Smooth muscle cell (in vitro differentiated cells): Measurements from ENCODE around the gene CEP112. TPM values are rescaled to one million over a fixed set of nuclear protein-coding genes. Genes with fewer than 3 reads are reported as not detected.

ENCODE experiments used
- DNase-seq: peaks from one replicate; lab custom pipeline; 2025; ENCODE audit not compliant: unreplicated experiment; lab: John Stamatoyannopoulos, UW
- H2AFZ ChIP-seq: fragments of 200-600 bp; sonication (generic); 2 replicates; pipeline ENCODE4 v1.6.0; 2016; ENCODE audit warnings: antibody characterized with exemption, low read depth, mild to moderate bottlenecking
- H3F3A ChIP-seq: fragments of 200-600 bp; sonication (generic); 2 replicates; pipeline ENCODE4 v1.6.0; 2017; ENCODE audit warnings: antibody characterized with exemption, low read depth
- H3K27ac ChIP-seq: fragments of 200-600 bp; sonication (generic); 2 replicates; pipeline ENCODE4 v1.5.1; 2016; ENCODE audit warnings: low read depth, mild to moderate bottlenecking
- H3K27me3 ChIP-seq: fragments of 200-600 bp; sonication (generic); 2 replicates; pipeline ENCODE4 v1.6.1; 2016; ENCODE audit warnings: low read depth, mild to moderate bottlenecking
- H3K36me3 ChIP-seq: fragments of 200-600 bp; sonication (generic); 2 replicates; pipeline ENCODE4 v1.5.1; 2016; ENCODE audit warnings: low read depth
- H3K4me1 ChIP-seq: fragments of 200-600 bp; sonication (generic); 2 replicates; pipeline ENCODE4 v1.5.1; 2016; ENCODE audit warnings: low read depth
- H3K4me2 ChIP-seq: fragments of 200-600 bp; sonication (generic); 2 replicates; pipeline ENCODE4 v1.6.0; 2016; ENCODE audit warnings: mild to moderate bottlenecking
- H3K4me3 ChIP-seq: fragments of 200-600 bp; sonication (generic); 2 replicates; pipeline ENCODE4 v1.5.1; 2016; ENCODE audit warnings: mild to moderate bottlenecking
- H3K79me2 ChIP-seq: fragments of 200-600 bp; sonication (generic); 2 replicates; pipeline ENCODE4 v1.6.0; 2016; ENCODE audit warnings: low read depth, mild to moderate bottlenecking
- H3K9ac ChIP-seq: fragments of 200-600 bp; sonication (generic); 2 replicates; pipeline ENCODE4 v1.6.0; 2016; ENCODE audit warnings: low read depth
- H3K9me3 ChIP-seq: fragments of 200-600 bp; sonication (generic); replicated peaks from 2 replicates; pipeline ENCODE4 v1.5.1; 2016; ENCODE audit warnings: low read depth
- H4K20me1 ChIP-seq: fragments of 200-600 bp; sonication (generic); 2 replicates; pipeline ENCODE4 v1.6.0; 2016; ENCODE audit warnings: low read depth
- WGBS: methylation state at CpG from one replicate; pipeline ENCODE4 v1.1.7; 2016; ENCODE audit warnings: low lambda C conversion rate; 5-methylcytosine and 5-hydroxymethylcytosine counted together
- polyA plus RNA-seq: library from polyadenylated mRNA; unstranded; fragments of >200 nt; fragmentation: Nextera tagmentation; extraction: Ambion mirVana; gene quantifications from 2 replicates; pipeline ENCODE4 v1.2.1, GENCODE V29; 2016
- total RNA-seq: library from RNA; depleted of rRNA; stranded (reverse); fragments of >200 nt; gene quantifications from 2 replicates; pipeline ENCODE4 v1.2.3, GENCODE V29; 2014
- TF ChIP-seq, protein P1 (sequence below): fragments of 200-600 bp; sonication (generic); IDR thresholded peaks from 2 replicates; pipeline ENCODE4 v1.5.1; 2017; ENCODE audit warnings: borderline replicate concordance, mild to moderate bottlenecking, antibody characterized with exemption; ENCODE audit not compliant: insufficient read depth, poor library complexity, severe bottlenecking

Gene CEP112
- total and polyA plus RNA-seq, 2 experiments from 2014 or later, result 8.3 to 9.9 TPM

DNA sequence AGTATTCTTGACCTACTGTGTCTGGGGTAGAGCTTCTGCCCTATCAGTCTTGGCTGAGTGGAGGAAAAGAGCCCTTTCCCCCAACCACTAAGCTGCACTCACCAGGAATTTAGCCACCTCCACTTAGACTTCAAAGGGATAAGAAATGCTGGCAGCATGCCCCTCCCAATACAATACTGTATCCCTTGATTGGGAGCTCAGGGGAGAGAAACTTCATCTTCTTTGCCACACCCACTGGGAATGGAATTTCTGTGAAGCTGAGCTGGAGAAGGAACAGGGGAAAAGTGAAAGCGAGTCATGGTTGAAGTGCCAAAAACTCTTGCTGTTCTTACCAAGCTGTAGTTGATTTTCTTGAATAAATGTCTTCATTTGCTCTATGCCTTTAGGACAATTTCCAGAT is 68.8 kb downstream of the CEP112 start:
- Histone ChIP-seq H3K36me3 (peaks cover 5% of the 10 kb centered on the region), H3K4me1 (no peaks in the 10 kb centered on the region), H3K9ac (no peak overlapping the region), H3K79me2 (no peaks in the 10 kb centered on the region), H3K4me2 (no peak overlapping the region), H2AFZ (no peak overlapping the region), H4K20me1 (no peaks in the 10 kb centered on the region), H3K27me3 (no peaks in the 10 kb centered on the region), H3K27ac (no peak overlapping the region), H3K4me3 (no peak overlapping the region), H3F3A (no peaks in the 10 kb centered on the region), H3K9me3 (no peaks in the 10 kb centered on the region)
- TF ChIP-seq, protein P1, sequence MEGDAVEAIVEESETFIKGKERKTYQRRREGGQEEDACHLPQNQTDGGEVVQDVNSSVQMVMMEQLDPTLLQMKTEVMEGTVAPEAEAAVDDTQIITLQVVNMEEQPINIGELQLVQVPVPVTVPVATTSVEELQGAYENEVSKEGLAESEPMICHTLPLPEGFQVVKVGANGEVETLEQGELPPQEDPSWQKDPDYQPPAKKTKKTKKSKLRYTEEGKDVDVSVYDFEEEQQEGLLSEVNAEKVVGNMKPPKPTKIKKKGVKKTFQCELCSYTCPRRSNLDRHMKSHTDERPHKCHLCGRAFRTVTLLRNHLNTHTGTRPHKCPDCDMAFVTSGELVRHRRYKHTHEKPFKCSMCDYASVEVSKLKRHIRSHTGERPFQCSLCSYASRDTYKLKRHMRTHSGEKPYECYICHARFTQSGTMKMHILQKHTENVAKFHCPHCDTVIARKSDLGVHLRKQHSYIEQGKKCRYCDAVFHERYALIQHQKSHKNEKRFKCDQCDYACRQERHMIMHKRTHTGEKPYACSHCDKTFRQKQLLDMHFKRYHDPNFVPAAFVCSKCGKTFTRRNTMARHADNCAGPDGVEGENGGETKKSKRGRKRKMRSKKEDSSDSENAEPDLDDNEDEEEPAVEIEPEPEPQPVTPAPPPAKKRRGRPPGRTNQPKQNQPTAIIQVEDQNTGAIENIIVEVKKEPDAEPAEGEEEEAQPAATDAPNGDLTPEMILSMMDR, result no peak
- no peak for DNase-seq
- 95% methylated on average over 1 of the region's 1 CpG for WGBS

DNA sequence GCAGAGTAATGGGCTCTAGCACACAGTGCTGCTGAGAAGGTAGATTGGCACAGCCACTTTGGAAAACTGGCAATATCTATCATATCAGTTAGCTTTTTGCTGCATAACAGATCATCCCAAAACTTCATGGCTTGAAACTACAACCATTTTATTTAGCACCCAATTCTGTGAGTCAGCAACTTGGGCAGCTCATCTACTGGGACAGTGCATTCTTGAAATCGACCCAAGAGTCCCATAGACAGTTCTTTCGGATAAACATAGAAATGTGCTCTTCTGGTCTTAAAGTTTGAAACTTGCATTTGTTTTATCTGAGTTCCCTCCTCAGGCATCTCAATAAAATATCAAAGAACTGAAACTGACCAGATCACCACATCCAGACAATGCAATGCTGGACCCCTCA is 76.7 kb downstream of the CEP112 start:
- Histone ChIP-seq H3K4me1 (no peaks in the 10 kb centered on the region), H3K4me2 (no peak overlapping the region), H3K9me3 (no peaks in the 10 kb centered on the region), H2AFZ (no peak overlapping the region), H3F3A (no peaks in the 10 kb centered on the region), H3K9ac (no peak overlapping the region), H3K79me2 (no peaks in the 10 kb centered on the region), H3K27ac (no peak overlapping the region), H4K20me1 (no peaks in the 10 kb centered on the region), H3K4me3 (no peak overlapping the region), H3K36me3 (peaks cover 5% of the 10 kb centered on the region), H3K27me3 (no peaks in the 10 kb centered on the region)
- 89% methylated on average over 2 of the region's 2 CpGs for WGBS
- DNase-seq, result no peak
- TF ChIP-seq, protein P1, result no peak

DNA sequence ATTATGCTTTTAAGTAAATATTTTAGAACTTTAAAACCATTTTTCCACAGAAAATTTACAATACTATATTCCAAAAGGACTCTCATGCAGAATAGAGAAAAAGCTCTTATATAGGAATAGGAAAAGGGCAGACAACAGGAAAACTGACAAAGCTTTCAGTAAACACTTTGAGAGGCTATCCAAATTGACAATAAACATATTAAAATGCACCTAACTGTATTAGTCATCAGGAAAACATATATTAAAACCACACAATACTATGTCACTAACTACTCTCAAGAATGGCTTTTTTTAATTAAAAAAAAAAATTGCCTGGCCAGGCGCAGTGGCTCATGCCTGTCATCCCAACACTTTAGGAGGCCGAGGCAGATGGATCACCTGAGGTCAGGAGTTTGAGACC is 77.3 kb downstream of the CEP112 start:
- no peak overlapping the region for H3K4me2 ChIP-seq

DNA sequence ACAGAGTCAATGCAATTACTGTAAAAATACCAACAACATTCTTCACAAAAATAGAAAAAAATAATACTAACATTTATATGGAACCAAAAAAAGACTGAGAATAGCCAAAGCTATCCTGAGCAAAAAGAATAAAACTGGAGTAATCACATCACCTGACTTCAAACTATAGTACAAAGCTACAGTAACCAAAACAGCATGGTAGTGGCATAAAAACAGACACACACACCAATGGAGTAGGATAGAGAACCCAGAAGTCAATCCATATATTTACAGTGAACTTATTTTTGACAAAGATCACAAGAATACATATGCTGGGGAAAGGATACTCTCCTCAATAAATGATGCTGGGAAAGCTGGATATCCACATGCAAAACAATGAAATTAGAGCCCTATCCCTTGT is 84.2 kb downstream of the CEP112 start:
- no peaks in the 10 kb centered on the region for H3K27me3 ChIP-seq
- H2AFZ ChIP-seq, result no peak overlapping the region
- H3K79me2 ChIP-seq, result no peaks in the 10 kb centered on the region
- H3K4me3 ChIP-seq, result no peak overlapping the region
- TF ChIP-seq, protein P1, result no peak
- H3F3A ChIP-seq, result no peaks in the 10 kb centered on the region
- no peak overlapping the region for H3K9ac ChIP-seq
- no peaks in the 10 kb centered on the region for H3K9me3 ChIP-seq
- DNase-seq, result no peak
- no peak overlapping the region for H3K4me2 ChIP-seq
- no peaks in the 10 kb centered on the region for H4K20me1 ChIP-seq
- H3K36me3 ChIP-seq, result peaks cover 10% of the 10 kb centered on the region
- no peak overlapping the region for H3K27ac ChIP-seq
- H3K4me1 ChIP-seq, result no peaks in the 10 kb centered on the region

More for the DNA sequence above, 77.3 kb downstream of the CEP112 start:
- no peaks in the 10 kb centered on the region for H3K9me3 ChIP-seq
- H3K79me2 ChIP-seq, result no peaks in the 10 kb centered on the region
- H3K9ac ChIP-seq, result no peak overlapping the region
- H3K36me3 ChIP-seq, result peaks cover 4% of the 10 kb centered on the region
- no peak overlapping the region for H2AFZ ChIP-seq
- TF ChIP-seq, protein P1, result no peak
- no peaks in the 10 kb centered on the region for H3F3A ChIP-seq
- H4K20me1 ChIP-seq, result no peaks in the 10 kb centered on the region
- 97% methylated on average over 2 of the region's 2 CpGs for WGBS
- H3K27me3 ChIP-seq, result no peaks in the 10 kb centered on the region
- H3K4me3 ChIP-seq, result no peak overlapping the region
- no peaks in the 10 kb centered on the region for H3K4me1 ChIP-seq
- DNase-seq, result no peak
- H3K27ac ChIP-seq, result no peak overlapping the region
